ENCODE results near the gene ANKRD44.
"Not testable (repeated sequence)": the region's sequence is repeated elsewhere in the genome, so short reads cannot be mapped to it uniquely, and the experiment has no call there.

ANKRD44 gene

GRCh38 chr2:197315371-197315770 is 4.8 kb upstream of the ANKRD44 start:
- DNase-seq: no peak

GRCh38 chr2:197312186-197312585 is 1.6 kb upstream of the ANKRD44 start:
- no peak for DNase-seq

DNA sequence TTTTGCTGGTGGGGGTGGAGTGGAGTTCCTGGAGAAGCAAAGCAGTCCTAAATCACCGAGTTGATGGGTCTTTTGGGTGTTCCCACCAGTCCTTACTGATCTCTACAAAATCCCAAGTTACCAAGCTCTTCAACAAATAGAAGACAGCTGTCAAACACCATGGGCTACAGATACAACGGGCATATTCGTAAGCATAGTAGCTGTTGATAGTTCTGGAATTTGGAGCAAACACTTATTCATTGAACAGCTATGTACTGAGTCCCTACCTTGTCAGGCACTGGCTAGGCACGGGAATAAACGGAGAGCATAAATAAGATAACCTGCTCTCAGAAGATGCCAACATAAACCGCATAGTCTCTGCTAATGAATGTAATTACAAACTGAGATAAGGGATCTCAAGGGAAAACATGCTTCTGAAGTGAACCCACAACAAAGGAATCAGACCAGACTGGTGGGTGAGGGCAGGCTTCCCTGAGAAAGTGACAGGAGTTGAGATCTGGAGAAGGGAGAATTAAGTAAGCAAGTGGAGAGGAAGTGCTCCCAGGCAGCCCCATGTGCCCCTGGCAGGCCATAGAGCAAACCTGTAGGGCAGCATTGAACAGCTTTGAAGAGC is 947 bp upstream of the ANKRD44 start:
- DNase-seq: no peak

- no peak for DNase-seq
These were observed 424 bp upstream of the ANKRD44 start for GRCh38 chr2:197310987-197311420.

GRCh38 chr2:197309691-197310231 is 819 bp downstream of the ANKRD44 start:
- DNase-seq: peak; percentile 41

DNA sequence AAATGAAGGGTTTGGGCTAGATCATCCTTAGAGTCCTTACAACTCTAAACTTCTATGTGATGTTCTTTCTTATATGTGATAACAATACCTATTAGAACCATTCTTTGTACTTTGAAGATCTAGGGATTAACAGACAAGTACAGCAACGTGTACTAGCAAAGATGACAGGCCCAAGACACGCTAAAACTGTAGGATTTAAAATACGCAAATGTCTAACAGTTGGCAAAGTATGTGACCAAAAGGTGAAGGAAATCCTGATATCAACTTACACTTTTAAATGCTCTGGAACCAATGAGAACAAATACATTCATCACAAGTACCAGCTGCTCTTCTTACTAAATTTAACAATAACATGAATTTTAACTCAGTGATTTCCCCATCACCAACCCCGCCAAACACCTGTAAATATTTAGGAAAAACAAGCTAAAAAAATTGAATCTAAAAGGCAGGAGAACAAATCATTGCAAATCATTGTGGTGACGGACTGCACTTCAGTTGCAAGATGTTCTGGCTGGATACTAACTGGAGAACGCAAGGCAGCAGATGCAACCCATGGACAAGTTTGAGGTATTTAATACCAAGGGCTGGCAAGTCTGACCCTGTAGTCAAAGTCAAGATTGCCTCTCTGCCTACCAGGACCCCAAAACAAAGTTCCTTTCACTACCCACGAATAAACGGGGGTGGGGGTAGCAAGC is 1.4 kb downstream of the ANKRD44 start:
- no peak for DNase-seq

DNA sequence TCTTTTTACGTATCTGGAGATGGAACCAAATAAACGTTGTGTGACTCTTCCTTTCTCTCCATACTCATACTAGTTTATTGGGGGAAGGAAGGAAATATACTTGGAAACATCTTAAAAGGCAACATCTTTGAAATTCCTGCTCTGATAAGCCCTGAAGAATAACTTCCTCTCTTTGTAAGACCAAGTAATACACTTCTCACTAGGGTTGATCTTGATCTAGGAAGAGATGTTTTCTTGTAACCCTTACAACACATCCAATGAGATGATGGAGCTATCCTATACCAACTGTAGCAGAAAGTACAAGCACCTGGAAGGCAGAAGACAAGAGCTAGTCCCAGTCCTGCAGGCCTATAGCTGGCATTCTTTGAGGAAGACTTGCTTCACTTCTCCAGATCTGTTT is 2.0 kb downstream of the ANKRD44 start:
- DNase-seq: no peak

GRCh38 chr2:197307933-197308521 is 2.6 kb downstream of the ANKRD44 start:
- DNase-seq: no peak

GRCh38 chr2:197307236-197307932 is 3.2 kb downstream of the ANKRD44 start:
- DNase-seq: no peak

- no peak for DNase-seq
These were observed 3.9 kb downstream of the ANKRD44 start for GRCh38 chr2:197306696-197307040.

DNA sequence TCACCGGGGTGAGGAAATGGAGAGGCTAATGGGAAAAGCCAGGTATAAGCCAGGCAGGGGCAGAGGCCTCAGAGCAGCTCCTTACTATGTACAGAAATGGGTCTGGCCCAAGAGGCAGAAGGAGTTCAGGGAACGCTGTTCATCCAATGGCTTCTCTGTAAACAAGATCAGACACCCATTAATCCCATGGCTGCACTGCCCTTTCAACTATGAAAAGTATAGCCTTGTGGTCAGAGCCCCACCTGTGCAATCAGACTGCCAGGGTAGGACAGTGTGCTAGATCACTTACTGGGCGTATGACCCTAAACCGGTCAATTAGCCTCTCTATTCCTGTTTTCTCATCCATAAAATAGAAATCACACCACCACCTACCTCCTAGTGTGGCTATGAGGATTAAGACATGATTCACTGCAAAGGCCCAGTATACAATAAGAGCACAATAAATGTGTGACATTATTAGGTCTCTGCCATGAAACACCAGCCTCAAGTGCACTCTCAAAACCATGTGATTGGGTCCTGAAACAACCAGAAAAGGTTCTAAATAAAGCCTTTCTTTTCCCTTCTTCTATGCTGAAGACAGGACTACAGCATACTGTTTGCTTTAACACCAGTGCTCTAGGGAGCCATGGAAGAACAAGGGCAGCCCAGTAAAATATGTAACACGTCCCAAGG is 4.4 kb downstream of the ANKRD44 start:
- DNase-seq: no peak

- no peak for DNase-seq
These were observed 6.0 kb downstream of the ANKRD44 start for GRCh38 chr2:197304556-197305011.

- no peak for DNase-seq
These were observed 10.4 kb downstream of the ANKRD44 start for GRCh38 chr2:197300139-197300538.

- DNase-seq: no peak
These were observed 12.0 kb downstream of the ANKRD44 start for GRCh38 chr2:197298609-197299008.

- no peak for DNase-seq
These were observed 12.7 kb downstream of the ANKRD44 start for GRCh38 chr2:197297772-197298318.

- no peak for DNase-seq
These were observed 13.3 kb downstream of the ANKRD44 start for GRCh38 chr2:197297266-197297665.

DNA sequence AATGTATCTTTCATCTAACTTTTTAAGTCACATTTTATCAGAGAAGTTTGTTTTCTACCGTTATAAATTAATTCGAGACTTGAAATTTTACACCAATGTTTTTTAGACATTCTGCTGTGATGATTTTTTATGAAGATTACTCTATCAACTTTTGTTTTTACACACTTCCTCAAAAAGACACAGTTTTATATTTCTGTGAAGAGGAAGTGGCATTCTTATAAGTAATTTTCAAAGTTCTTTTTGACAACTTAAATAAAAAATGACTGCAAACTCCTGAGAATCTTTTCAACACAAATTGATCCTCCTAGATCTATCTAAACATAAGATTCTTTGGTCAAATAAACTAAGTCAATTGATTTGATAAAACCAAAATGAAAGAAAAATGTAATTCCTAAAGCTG is 13.7 kb downstream of the ANKRD44 start:
- no peak for DNase-seq

DNA sequence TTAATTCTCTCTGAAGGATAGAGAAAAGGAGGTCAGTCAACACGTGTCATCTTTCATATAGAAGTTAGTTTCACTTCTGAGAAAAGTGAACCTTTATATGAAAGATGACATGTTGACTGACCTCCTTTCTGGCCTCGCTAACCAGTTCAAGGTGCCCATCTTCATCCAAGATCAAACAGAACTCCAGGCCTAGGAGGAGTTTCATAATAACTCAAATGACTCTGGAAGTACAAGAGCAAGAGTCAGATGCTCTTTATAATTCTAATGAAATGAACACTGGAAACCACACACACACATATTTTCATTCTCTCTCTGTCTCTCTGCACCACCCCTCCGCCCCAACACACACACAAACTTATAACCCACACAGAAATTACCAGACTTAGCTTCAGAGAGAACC is 16.3 kb downstream of the ANKRD44 start:
- DNase-seq: no peak

- no peak for DNase-seq
These were observed 17.1 kb downstream of the ANKRD44 start for GRCh38 chr2:197293252-197294007.

GRCh38 chr2:197292619-197293018 is 18.0 kb downstream of the ANKRD44 start:
- no peak for DNase-seq

DNA sequence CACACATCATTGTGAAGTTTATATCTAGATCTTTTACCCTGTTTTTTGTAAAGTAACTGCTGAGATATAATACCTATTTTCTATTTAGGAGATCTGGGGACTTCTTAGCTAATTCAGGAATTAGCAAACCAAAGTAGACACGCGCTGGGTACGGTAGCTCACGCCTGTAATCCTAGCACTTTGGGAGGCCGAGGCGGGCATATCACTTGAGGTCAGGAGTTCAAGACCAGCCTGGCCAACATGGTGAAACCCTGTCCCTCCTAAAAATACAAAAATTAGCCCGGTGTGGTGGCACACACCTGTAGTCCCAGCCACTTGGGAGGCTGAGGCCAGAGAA is 23.0 kb downstream of the ANKRD44 start:
- DNase-seq: not testable (repeated sequence)
